ENCODE data around the gene TPM1. TPM values are rescaled to one million over a fixed set of nuclear protein-coding genes. Genes with fewer than 3 reads are reported as not detected.

Gene TPM1
- total and polyA plus RNA-seq, 4 donors, result 64.7 to 101 (median 71.5) TPM

DNA sequence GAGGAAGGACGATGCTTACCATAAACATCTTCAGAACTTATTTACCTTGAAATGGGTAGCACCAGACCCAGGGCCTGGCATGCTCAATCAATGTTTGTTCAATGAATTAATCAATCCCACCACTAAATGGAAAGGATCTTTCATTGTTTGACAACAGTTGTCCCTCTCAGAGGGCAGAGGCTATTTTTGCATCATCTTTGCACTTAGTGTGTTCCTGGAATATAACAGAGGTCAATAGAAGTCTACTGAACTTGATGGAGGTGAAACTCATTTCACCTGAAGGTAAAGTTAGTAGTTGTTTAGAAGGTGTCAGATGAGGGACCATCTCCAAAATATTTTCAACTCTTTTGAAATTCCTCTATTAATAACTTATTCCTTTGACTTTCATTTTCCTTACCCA is 42.3 kb downstream of the TPM1 start:
- Histone ChIP-seq H3K9ac (ENCODE audit: low read depth in 1 of 2, low read length in 2 of 2) (no peak overlapping the region), H3K27me3 (ENCODE audit: control insufficient read depth in 4 of 4, insufficient read depth in 4 of 4, low read length in 3 of 4) (no peaks in the 10 kb centered on the region), H3K36me3 (ENCODE audit: control insufficient read depth in 4 of 4, insufficient read depth in 3 of 4, low read depth in 1 of 4, low read length in 3 of 4) (no peaks in the 10 kb centered on the region), H3K4me1 (ENCODE audit: control insufficient read depth in 4 of 4, insufficient read depth in 4 of 4, low read length in 3 of 4) (no peaks in the 10 kb centered on the region), H3K27ac (ENCODE audit: low read depth in 1 of 2, low read length in 2 of 2) (no peak overlapping the region), H3K9me3 (ENCODE audit: control insufficient read depth in 4 of 4, low read length in 3 of 4) (no peaks in the 10 kb centered on the region), H3K4me3 (ENCODE audit: low read depth in 1 of 3, low read length in 3 of 3) (no peak overlapping the region)
- TF ChIP-seq RAD21 (IDR thresholded peaks at IDR 0.05) (peak in 1 of 2 donors; percentile 13), SP1 (IDR thresholded peaks at IDR 0.05) (peak; percentile 31), GABPA (IDR thresholded peaks at IDR 0.05 in 1 of 2, conservative IDR thresholded peaks at IDR 0.05 in 1 of 2) (no peak), TAF1 (conservative IDR thresholded peaks at IDR 0.05) (no peak), HNF4A (conservative IDR thresholded peaks at IDR 0.05) (peak; percentile 44 to 57), RXRA (IDR thresholded peaks at IDR 0.05) (peak; percentile 62 to 79)
- TF ChIP-seq, protein P1, sequence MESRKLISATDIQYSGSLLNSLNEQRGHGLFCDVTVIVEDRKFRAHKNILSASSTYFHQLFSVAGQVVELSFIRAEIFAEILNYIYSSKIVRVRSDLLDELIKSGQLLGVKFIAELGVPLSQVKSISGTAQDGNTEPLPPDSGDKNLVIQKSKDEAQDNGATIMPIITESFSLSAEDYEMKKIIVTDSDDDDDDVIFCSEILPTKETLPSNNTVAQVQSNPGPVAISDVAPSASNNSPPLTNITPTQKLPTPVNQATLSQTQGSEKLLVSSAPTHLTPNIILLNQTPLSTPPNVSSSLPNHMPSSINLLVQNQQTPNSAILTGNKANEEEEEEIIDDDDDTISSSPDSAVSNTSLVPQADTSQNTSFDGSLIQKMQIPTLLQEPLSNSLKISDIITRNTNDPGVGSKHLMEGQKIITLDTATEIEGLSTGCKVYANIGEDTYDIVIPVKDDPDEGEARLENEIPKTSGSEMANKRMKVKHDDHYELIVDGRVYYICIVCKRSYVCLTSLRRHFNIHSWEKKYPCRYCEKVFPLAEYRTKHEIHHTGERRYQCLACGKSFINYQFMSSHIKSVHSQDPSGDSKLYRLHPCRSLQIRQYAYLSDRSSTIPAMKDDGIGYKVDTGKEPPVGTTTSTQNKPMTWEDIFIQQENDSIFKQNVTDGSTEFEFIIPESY (IDR thresholded peaks at IDR 0.05), result no peak
- TF ChIP-seq, protein P2, sequence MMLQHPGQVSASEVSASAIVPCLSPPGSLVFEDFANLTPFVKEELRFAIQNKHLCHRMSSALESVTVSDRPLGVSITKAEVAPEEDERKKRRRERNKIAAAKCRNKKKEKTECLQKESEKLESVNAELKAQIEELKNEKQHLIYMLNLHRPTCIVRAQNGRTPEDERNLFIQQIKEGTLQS (IDR thresholded peaks at IDR 0.05), result peak; percentile 44
- 89% methylated on average over 1 of the region's 1 CpG for WGBS
- DNase-seq (ENCODE audit: low spot score), result no peak

DNA sequence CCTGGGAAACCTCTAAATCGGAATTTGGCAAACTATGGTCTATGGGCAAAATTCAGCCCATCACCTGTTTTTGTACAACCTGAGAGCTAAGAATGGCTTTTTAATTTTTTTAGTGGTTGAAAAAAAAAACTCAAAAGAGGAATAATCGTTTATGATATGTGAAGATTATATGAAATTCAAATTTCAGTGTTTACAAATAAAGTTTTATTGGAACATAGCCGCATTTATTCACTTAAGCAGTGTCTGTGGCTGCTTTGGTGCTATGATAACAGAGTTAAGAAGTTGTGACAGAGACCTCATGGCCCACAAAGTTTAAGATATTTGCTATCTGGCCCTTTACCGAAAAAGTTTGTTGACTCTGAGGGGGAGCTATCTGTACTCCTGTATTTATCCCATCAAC is 42.7 kb downstream of the TPM1 start:
- TF ChIP-seq TAF1 (conservative IDR thresholded peaks at IDR 0.05) (no peak), RXRA (IDR thresholded peaks at IDR 0.05) (no peak), GABPA (IDR thresholded peaks at IDR 0.05 in 1 of 2, conservative IDR thresholded peaks at IDR 0.05 in 1 of 2) (no peak), JUND (IDR thresholded peaks at IDR 0.05) (no peak), EGR1 (IDR thresholded peaks at IDR 0.05; ENCODE audit: low read depth in 2 of 2) (no peak), HNF4A (conservative IDR thresholded peaks at IDR 0.05) (no peak), HNF4G (IDR thresholded peaks at IDR 0.05) (no peak), NR2F2 (IDR thresholded peaks at IDR 0.05) (no peak), RAD21 (IDR thresholded peaks at IDR 0.05) (no peak), FOXA1 (IDR thresholded peaks at IDR 0.05) (no peak)
- TF ChIP-seq, protein P1 (IDR thresholded peaks at IDR 0.05), result no peak
- TF ChIP-seq, protein P2 (IDR thresholded peaks at IDR 0.05), result no peak
- TF ChIP-seq, protein P3, sequence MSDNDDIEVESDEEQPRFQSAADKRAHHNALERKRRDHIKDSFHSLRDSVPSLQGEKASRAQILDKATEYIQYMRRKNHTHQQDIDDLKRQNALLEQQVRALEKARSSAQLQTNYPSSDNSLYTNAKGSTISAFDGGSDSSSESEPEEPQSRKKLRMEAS (IDR thresholded peaks at IDR 0.05), result no peak
- TF ChIP-seq, protein P4, sequence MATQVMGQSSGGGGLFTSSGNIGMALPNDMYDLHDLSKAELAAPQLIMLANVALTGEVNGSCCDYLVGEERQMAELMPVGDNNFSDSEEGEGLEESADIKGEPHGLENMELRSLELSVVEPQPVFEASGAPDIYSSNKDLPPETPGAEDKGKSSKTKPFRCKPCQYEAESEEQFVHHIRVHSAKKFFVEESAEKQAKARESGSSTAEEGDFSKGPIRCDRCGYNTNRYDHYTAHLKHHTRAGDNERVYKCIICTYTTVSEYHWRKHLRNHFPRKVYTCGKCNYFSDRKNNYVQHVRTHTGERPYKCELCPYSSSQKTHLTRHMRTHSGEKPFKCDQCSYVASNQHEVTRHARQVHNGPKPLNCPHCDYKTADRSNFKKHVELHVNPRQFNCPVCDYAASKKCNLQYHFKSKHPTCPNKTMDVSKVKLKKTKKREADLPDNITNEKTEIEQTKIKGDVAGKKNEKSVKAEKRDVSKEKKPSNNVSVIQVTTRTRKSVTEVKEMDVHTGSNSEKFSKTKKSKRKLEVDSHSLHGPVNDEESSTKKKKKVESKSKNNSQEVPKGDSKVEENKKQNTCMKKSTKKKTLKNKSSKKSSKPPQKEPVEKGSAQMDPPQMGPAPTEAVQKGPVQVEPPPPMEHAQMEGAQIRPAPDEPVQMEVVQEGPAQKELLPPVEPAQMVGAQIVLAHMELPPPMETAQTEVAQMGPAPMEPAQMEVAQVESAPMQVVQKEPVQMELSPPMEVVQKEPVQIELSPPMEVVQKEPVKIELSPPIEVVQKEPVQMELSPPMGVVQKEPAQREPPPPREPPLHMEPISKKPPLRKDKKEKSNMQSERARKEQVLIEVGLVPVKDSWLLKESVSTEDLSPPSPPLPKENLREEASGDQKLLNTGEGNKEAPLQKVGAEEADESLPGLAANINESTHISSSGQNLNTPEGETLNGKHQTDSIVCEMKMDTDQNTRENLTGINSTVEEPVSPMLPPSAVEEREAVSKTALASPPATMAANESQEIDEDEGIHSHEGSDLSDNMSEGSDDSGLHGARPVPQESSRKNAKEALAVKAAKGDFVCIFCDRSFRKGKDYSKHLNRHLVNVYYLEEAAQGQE (IDR thresholded peaks at IDR 0.05), result no peak
- DNase-seq (ENCODE audit: low spot score), result no peak
- no peaks in the 10 kb centered on the region for H3K9me3 ChIP-seq (ENCODE audit: control insufficient read depth in 4 of 4, low read length in 3 of 4)
- H3K36me3 ChIP-seq (ENCODE audit: control insufficient read depth in 4 of 4, insufficient read depth in 3 of 4, low read depth in 1 of 4, low read length in 3 of 4), result no peaks in the 10 kb centered on the region
- no peaks in the 10 kb centered on the region for H3K4me1 ChIP-seq (ENCODE audit: control insufficient read depth in 4 of 4, insufficient read depth in 4 of 4, low read length in 3 of 4)
- WGBS, result 91% methylated on average over 4 of the region's 4 CpGs
- no peaks in the 10 kb centered on the region for H3K27me3 ChIP-seq (ENCODE audit: control insufficient read depth in 4 of 4, insufficient read depth in 4 of 4, low read length in 3 of 4)
- H3K4me3 ChIP-seq (ENCODE audit: low read depth in 1 of 3, low read length in 3 of 3), result no peak overlapping the region
- no peak overlapping the region for H3K27ac ChIP-seq (ENCODE audit: low read depth in 1 of 2, low read length in 2 of 2)
- H3K9ac ChIP-seq (ENCODE audit: low read depth in 1 of 2, low read length in 2 of 2), result no peak overlapping the region

All from liver (tissue), 9 donors.